Measurements from ENCODE around the gene GJA3. TPM values are rescaled to one million over a fixed set of nuclear protein-coding genes. Genes with fewer than 3 reads are reported as not detected.

Gene GJA3
- total and polyA plus RNA-seq, 9 of the 15 experiments (the other 6 are each of a cell fraction or from before 2014, with no cell fraction given) = 0.03 to 0.13 (median 0.04) TPM; not detected in 4

DNA sequence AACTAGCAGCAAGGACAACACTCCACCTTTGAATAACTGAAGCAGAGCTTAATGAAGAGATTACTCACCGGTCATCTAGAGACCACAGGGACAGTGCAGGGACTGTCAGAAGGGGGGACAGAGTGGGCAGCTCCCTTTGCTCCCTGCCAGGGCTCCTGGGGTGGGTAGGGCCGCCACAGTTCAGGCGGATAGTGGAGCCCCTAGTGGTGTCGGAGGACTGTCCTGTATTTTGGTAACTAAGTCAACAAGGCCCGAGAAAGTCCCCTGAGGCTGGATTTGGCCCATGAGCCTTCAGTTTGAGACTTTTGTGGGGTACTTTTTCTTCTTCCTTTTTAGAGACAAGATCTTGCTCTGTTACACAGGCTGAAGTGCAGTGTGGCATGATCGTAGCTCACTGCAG lies 44.6 kb downstream of the GJA3 start (continued):
- TF ChIP-seq, protein P1, sequence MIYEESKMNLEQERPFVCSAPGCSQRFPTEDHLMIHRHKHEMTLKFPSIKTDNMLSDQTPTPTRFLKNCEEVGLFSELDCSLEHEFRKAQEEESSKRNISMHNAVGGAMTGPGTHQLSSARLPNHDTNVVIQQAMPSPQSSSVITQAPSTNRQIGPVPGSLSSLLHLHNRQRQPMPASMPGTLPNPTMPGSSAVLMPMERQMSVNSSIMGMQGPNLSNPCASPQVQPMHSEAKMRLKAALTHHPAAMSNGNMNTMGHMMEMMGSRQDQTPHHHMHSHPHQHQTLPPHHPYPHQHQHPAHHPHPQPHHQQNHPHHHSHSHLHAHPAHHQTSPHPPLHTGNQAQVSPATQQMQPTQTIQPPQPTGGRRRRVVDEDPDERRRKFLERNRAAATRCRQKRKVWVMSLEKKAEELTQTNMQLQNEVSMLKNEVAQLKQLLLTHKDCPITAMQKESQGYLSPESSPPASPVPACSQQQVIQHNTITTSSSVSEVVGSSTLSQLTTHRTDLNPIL (CRISPR knock-in tag; IDR thresholded peaks at IDR 0.05) = no peak
- TF ChIP-seq ZNF695 (CRISPR knock-in tag; IDR thresholded peaks at IDR 0.05) (no peak), ADNP (tag; IDR thresholded peaks at IDR 0.05) (no peak)

DNA sequence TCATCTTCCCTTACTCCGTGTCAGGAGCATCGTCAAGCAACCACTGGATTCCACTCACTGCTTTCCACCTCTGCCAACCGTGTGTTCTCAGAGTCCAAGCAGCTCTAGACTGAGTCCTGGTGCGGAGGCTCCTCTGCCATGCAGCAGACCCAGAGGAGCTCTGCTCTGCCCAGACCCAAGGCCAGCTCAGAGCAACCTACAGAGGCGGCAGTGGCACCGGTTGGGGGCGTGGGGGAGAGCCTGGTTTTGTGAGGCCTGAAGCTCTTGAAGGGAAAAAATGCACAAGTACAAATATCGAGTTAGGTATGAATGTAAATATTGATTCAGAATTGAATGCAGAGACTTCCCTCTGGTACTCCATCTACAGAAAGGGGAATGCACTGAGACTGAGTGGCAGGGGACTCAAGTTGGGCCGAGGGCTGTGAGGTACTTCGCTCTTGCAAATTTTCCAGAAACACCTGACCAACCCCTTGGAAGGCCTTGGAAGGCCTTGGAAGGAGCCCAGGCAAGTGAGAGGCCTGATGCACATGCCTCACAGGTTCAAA lies 46.7 kb downstream of the GJA3 start:
- no peaks in the 10 kb centered on the region for H3K9me1 ChIP-seq (ENCODE audit: control insufficient read depth, insufficient read depth, low read length)
- H3K4me1 ChIP-seq (replicated peaks in 1 of 2; ENCODE audit: control insufficient read depth in 2 of 2, insufficient read depth in 2 of 2, low read length in 2 of 2) = peaks cover 0 to 10% of the 10 kb centered on the region in 2 experiments; a peak in 2 of 5 replicates
- no peak overlapping the region for H3K9ac ChIP-seq (ENCODE audit: insufficient read depth in 1 of 2, low read depth in 2 of 2, low read length in 2 of 2)
- no peaks in the 10 kb centered on the region for H3K36me3 ChIP-seq (ENCODE audit: control insufficient read depth, insufficient read depth, low read length)
- no peak overlapping the region for H3K4me2 ChIP-seq (ENCODE audit: insufficient read depth, low read length)
- no peak overlapping the region for H3K27ac ChIP-seq (ENCODE audit: extremely low read depth, low read depth, low read length)
- H2AFZ ChIP-seq (ENCODE audit: low read depth, low read length) = no peak overlapping the region
- ChIA-PET POLR2A (interaction anchor here (0.7 to 1.1 kb wide), 2 partner anchors 15 to 268 kb away, joined by 3 read pairs; no protein-coding TSS in a partner anchor), CTCF (ENCODE audit: low intra/inter-chr PET ratio) (no interaction called here)
- ATAC-seq = no peak
- 28% methylated on average over 8 of the region's 10 CpGs for WGBS (ENCODE audit: insufficient coverage, low coverage, missing lambda C conversion rate)
- BruUV-seq (replicated peaks) = no TSS peak
- no peaks in the 10 kb centered on the region for H3K9me3 ChIP-seq (replicated peaks; ENCODE audit: control insufficient read depth, insufficient read depth, low read depth, low read length)
- no peak overlapping the region for H3K4me3 ChIP-seq
- intact Hi-C loops (cut with micrococcal nuclease) (no loop called here), in situ Hi-C loops (cut with MboI) (no loop called here)
- H3K27me3 ChIP-seq (ENCODE audit: control insufficient read depth in 2 of 2, insufficient read depth in 2 of 2, low read length in 2 of 2) = peaks cover 4 to 7% of the 10 kb centered on the region in 2 experiments; a peak in 4 of 5 replicates
- no peak for FAIRE-seq
- no peak for DNase-seq (ENCODE audit: extremely low read depth in 1 of 4, low spot score in 3 of 4)
- no peaks in the 10 kb centered on the region for H3K79me2 ChIP-seq (ENCODE audit: control insufficient read depth, insufficient read depth, low read length)
- H4K20me1 ChIP-seq (replicated peaks; ENCODE audit: control insufficient read depth, insufficient read depth, low read length) = no peaks in the 10 kb centered on the region
- TF ChIP-seq ASH1L (IDR thresholded peaks at IDR 0.05; ENCODE audit: borderline replicate concordance, low read depth, partially characterized antibody) (no peak), TRIM24 (IDR thresholded peaks at IDR 0.05) (no peak), RCOR1 (IDR thresholded peaks at IDR 0.05; ENCODE audit: borderline replicate concordance in 1 of 2, low read depth in 2 of 2, low read length in 2 of 2) (no peak), SOX6 (IDR thresholded peaks at IDR 0.05) (no peak), GTF2F1 (IDR thresholded peaks at IDR 0.05; ENCODE audit: low read depth, low read length) (no peak), FOSL1 (tag; conservative IDR thresholded peaks at IDR 0.05) (no peak), RB1 (IDR thresholded peaks at IDR 0.05; ENCODE audit: low read depth) (no peak), ZFX (CRISPR knock-in tag; IDR thresholded peaks at IDR 0.05) (no peak)
- TF ChIP-seq, protein P2, sequence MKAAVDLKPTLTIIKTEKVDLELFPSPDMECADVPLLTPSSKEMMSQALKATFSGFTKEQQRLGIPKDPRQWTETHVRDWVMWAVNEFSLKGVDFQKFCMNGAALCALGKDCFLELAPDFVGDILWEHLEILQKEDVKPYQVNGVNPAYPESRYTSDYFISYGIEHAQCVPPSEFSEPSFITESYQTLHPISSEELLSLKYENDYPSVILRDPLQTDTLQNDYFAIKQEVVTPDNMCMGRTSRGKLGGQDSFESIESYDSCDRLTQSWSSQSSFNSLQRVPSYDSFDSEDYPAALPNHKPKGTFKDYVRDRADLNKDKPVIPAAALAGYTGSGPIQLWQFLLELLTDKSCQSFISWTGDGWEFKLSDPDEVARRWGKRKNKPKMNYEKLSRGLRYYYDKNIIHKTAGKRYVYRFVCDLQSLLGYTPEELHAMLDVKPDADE (conservative IDR thresholded peaks at IDR 0.05; ENCODE audit: control insufficient read depth, low read depth, low read length) = no peak
- TF ChIP-seq, protein P3, sequence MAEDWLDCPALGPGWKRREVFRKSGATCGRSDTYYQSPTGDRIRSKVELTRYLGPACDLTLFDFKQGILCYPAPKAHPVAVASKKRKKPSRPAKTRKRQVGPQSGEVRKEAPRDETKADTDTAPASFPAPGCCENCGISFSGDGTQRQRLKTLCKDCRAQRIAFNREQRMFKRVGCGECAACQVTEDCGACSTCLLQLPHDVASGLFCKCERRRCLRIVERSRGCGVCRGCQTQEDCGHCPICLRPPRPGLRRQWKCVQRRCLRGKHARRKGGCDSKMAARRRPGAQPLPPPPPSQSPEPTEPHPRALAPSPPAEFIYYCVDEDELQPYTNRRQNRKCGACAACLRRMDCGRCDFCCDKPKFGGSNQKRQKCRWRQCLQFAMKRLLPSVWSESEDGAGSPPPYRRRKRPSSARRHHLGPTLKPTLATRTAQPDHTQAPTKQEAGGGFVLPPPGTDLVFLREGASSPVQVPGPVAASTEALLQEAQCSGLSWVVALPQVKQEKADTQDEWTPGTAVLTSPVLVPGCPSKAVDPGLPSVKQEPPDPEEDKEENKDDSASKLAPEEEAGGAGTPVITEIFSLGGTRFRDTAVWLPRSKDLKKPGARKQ (CRISPR knock-in tag; IDR thresholded peaks at IDR 0.05) = no peak
- TF ChIP-seq, protein P4, sequence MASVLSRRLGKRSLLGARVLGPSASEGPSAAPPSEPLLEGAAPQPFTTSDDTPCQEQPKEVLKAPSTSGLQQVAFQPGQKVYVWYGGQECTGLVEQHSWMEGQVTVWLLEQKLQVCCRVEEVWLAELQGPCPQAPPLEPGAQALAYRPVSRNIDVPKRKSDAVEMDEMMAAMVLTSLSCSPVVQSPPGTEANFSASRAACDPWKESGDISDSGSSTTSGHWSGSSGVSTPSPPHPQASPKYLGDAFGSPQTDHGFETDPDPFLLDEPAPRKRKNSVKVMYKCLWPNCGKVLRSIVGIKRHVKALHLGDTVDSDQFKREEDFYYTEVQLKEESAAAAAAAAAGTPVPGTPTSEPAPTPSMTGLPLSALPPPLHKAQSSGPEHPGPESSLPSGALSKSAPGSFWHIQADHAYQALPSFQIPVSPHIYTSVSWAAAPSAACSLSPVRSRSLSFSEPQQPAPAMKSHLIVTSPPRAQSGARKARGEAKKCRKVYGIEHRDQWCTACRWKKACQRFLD (CRISPR knock-in tag; IDR thresholded peaks at IDR 0.05) = no peak
